GM21737 (cell line): ENCODE data around the gene ANXA10.
"Not testable (repeated sequence)": the region's sequence is repeated elsewhere in the genome, so short reads cannot be mapped to it uniquely, and the experiment has no call there.

Source experiments
- ATAC-seq: cut with Tn5 transposase; IDR thresholded peaks from one replicate; pipeline ENCODE4 v1.9.1; 2021; ENCODE audit warnings: mild to moderate bottlenecking, moderate library complexity; ENCODE audit not compliant: unreplicated experiment

Gene ANXA10, protein sequence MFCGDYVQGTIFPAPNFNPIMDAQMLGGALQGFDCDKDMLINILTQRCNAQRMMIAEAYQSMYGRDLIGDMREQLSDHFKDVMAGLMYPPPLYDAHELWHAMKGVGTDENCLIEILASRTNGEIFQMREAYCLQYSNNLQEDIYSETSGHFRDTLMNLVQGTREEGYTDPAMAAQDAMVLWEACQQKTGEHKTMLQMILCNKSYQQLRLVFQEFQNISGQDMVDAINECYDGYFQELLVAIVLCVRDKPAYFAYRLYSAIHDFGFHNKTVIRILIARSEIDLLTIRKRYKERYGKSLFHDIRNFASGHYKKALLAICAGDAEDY

DNA sequence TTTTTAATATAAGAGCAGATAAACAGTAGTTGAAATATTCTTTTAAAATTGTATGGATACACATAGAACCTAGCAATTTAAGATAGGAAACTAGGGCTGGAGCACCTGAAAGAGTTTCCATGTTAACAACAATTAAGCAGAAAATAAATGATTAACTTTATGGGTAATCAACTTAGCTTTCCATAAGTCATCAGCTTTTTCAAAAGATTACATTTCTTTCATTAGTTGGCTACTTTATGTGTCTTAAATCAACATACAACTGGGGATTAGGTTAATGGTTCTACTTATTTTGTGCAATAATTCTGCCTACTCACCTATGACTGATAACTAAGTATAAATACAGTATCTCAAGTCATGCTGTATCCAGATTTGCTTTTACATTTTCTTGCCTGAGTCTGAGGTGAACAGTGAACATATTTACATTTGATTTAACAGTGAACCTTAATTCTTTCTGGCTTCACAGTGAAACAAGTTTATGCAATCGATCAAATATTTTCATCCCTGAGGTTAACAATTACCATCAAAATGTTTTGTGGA lies at the start of gene ANXA10:
TSS of gene ANXA10 (plus strand) at position 362 of the 537 bp plus-strand sequence. CDS start at position 526, 164 bp downstream.
- ATAC-seq = no peak

DNA sequence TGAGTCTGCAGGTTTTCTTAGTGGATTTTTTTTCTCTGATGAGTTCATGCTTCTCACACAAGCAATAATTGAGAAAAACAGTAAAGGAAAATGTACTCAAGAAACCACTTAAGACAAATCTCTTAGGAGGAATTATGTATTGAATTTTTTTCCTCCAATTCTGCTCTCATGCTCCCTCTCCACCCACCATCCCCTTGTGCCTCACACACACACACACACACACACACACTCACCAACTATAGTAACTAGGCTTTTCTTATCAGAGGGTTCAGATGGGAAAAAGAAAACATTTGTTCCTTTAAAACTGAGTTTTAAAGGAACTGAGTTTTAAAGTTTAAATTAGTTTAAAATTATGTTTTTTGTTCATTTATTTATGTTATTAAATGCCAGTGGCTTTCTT lies 47.0 kb upstream of the ANXA10 start:
- ATAC-seq = no peak

DNA sequence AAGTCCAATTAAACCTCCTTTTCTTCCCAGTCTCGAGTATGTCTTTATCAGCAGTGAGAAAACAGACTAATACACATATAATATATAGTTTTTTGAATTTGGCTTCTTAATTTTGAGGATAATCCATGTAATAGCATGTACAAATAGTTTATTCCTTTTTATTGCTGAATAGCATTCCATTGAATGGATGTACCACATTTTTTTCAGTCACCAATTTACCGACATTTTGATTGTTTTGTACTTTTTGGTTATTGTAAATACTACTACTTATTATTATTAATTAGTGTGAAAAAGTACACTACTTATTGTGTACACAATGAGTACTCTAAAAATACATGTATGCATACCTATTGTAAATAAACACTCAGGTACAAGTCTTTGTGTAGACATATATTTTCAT lies 42.3 kb upstream of the ANXA10 start:
- ATAC-seq = no peak

DNA sequence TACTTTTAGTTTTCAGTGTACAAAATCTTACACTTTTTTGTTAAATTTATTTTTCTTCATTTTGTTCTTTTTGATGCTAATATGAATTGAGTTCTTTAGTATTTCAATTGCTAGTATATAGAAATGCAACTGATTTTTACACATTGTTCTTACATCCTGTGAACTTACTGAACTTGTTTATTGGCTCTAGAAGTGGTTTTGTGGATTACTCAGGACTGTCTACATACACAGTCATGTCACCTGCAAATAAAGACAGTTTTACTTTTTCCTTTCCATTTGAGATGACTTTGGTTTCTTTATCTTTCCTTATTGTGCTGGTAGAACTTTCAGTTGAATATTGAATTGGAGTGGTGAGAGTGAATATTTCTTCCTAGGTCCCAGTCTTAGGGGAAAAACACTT lies 40.8 kb upstream of the ANXA10 start:
- ATAC-seq = no peak

DNA sequence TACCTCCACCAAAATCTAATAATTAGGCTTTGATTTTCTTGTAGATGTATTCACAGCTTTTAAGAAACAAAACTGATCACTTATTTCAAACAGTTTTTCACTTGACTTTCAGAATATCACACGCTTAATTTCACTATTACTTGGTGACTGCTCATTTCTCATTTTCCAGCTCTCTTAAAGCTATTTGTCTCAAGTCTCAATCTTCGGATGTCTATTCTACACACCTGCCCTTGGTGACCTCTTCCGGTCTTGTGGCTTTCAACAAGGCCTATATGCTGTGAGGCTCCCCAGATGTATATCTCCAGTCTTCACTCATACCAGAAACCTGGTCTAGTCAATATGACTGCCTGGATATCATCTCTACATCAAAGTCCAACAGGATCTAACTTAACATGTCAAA lies 34.9 kb upstream of the ANXA10 start:
- no peak for ATAC-seq

DNA sequence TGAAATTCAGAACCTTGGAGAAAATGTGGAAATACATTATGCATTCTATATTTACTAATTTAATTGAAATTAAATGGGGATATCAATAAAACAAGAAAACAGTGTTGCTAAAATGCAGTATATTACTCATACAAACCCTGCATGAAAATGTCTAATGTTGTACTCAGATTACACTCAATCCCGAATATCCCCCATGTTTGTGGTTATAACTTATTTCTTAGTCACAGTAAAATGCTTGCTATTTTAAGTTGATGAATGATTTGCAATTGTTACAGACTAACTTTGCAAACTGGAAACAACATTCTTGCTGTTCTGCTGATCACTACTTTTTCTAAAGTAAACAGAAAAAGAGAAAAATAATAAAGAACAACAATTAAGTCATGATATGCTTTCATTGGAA lies 33.1 kb upstream of the ANXA10 start:
- ATAC-seq = no peak

DNA sequence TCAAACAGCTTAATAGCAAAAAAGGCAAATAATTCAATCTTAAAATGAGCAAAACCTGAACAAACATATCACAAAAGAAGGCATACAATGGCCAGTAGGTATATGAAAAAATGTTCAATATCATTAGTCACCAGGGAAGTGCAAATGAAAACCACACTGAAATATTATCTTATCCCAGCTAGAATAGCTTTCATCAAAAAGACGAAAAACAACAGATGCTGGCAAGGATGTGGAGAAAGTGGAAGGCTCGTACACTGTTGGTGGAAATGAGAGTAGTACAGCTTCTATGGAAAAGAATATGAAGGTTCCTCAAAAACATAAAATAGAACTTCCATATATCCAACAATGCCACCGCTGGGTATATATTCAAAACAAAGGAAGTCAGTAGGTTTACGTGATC lies 29.3 kb upstream of the ANXA10 start:
- ATAC-seq = no peak

DNA sequence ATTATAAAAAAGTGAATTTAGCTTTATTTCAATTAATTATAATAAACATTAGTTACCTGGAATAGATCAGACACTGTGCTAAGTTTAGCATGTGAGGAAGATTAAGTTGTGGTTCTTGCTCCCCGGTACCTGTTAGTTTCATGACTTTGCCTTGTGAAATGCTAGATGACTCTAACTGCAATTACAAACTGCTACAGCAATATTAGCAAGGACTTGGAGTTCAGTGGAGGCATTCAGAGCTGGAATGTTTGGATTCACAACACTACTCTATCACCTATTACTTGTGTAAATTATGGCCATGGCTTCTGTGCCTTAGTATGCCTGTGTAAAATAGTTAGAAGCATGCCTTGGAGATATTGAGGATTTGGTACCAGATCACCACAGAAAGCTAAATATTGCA lies 21.4 kb upstream of the ANXA10 start:
- ATAC-seq = no peak

DNA sequence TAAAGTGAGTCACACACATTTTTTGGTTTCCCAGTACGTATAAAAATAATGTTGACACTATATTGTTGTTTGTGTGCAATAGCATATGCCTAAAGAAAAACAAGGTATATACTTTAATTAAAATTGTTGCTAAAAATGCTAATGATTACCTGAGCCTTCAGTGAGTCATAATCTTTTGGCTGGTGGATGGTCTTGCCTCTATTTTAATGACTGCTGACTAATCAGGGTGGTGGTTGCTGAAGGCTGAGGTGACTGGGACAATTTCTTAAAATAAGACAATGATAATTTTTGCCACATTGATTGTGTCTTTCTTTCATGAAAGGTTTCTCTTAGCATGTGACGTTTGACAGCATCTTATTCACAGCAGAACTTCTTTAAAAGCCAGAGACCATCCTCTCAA lies 21.0 kb upstream of the ANXA10 start:
- ATAC-seq = no peak

DNA sequence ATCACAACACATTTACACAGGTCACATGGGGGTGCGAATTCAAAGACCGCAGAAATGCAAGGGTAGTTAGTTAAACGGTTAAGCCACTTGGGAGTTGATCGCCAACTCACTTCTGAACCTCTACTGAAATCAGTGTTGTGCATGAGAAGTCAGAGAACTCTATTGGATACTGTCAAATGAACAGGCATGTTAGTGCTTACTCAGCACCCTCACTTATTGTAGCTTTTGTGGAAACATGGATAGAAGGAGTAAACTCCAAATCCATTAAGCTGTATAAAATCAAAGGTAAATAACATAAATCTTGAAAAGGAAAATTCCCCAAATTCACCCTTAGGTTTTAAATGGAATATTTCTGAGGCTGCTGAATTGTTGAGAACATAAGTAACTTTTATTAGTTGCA lies 17.5 kb upstream of the ANXA10 start:
- no peak for ATAC-seq

DNA sequence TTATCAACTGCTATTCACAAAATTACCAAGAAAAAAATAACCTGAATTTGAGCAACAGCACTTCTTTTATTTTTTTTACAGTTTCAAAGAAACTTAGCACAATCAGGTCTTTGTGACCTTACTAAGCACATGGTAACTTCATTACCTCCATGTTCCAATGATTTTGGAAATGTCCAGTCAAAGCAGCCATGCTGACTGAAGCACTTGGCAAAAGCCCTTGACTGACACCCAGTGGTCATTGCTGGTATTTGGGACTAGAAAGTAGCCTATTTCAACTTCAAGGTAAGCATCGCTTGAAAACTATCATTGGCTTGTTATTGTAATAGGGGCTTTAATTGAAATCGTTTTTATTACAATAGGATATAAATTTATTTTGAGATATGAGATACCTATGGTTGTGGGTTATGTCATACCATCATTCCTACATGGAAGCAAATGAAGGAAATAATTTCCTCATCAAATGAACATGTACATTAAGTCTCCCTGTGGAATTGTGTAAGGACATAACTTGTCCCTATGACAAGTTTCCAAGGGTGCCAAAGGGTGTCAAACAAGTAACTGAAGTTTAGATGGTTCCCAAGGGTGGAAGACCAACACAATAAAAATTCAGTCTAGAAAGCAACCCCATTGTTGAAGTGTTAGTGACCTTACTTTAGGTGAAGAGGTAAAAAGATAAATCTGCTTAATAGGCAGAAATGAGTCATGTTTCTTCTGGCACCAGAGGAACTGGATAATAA lies 15.2 kb upstream of the ANXA10 start:
- peak; percentile 80 for ATAC-seq

DNA sequence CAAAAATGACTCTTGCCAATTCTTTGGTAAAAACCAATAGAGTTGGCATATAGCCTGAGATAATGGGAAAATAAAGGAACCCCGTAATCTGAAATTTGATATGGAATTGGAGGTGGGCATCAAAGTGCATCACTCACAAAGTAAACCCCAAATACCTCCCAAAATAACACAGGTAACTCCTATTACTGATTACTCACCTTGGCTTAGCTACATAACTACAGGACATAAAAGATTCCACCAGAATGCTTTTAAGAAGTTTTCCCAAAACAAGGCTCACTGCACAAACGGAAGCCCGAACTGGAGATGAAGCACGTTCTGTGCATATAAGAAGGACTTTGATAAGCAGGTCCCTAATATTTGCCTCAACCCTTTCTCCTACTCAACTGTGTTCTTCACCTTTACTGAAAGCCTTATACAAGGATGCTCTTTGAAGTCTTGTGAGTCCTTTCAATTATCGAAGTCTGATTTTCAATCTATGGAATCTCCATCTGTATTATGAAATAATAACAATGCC lies 14.6 kb upstream of the ANXA10 start:
- ATAC-seq = no peak

DNA sequence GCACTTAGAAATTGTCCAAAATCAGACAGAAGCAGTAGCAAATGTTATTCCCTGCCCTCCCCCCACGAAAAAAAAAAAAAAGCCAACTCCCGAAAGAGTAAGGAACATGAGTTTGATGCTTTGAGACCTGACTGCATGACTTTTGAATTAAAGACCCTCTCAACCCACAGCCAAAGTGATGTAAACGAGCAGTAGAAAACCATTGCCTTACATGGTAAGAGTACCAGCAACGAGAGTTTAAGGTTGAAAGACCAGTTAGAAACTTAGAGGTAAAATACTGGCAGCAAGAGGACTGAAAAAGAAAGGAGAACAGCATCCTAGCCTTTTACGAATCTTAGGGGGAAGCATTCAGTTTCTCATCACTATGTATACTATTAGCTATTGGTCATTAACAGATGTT lies 10.0 kb upstream of the ANXA10 start:
- ATAC-seq = no peak

DNA sequence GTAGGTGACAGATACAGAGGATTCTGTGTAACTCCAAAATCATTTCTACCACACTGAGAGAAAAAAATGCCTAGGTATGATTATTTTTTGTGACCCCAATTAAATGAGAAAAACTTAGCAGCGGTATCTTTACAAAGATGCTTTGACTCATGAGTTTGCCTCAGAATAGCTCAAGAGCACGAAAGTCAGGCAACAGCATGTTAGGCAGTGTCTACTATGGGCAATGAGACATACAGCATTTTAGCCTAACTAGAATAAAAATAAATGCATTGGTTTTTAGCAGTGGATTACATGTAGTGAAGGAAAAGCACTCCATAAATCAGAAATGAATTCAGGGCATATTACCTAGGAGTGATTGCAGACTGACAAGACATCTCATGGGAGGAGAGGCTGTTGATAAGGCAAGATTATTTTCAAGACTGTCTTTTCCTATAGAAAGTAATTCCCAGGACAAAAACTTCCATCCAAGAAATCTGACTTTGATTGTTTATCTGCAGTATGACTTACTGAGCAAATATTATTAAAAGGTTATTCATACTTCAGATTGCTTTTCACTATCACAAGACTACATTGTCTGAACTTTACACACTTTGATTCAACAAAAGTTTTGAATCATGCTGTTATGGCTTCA lies 3.6 kb downstream of the ANXA10 start:
- no peak for ATAC-seq

DNA sequence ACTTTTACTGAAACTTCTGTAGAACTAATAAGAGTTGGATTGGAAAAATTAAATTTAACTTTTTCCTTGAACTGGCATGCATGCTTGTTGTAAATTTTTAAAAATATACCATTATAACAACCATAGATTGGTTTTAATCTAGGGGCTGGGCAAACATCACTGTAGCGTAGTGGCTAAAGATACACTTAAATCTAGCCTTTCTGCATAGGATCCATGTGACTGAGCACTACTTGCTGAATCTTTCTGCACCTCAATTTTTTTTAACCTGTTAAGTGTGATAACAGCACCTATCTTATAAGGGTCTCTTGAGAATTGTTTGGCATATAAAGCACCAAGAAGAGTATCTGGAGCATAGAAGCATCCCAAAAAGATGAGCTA lies 4.1 kb downstream of the ANXA10 start:
- ATAC-seq = no peak

DNA sequence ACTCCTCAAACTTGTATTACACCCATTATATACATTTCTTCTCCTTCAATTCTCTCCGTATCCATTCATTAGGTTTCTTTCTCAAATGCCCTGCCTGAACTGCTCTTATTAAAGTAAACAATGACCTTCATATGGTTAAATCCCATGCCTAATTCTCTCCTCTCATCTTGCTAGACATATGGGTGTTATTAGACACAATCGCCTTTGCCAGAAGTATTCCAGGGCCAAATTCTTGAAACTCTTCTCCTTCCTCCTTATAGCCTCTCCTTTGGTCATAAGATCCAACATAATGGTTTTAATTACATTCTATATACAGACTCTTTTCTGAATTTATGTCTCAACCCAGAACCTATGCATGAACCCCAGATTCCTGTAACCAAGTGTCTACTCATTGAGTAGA lies 4.8 kb downstream of the ANXA10 start:
- ATAC-seq = no peak

DNA sequence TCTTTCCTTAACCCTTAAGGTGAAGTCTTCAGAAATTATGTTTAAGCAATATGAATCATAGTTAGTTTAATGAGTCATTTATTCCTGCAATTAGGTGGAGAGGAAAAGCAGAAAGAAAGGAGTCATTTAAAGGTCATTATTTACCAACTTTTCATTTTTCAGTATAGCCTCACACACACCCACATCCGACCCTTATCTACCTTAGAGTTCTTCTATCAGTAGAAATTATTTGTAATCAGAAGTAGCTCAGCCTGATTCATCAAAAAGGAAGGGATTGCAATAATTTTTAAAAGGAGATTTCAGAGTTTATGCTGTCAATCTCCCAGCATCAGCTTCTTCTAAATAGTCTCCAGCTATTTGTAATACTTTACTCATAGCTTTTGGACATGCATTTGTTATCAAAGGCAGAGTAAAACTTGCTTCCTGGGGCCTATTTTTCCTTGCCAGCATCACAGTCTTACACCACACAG lies 5.9 kb downstream of the ANXA10 start:
- no peak for ATAC-seq

DNA sequence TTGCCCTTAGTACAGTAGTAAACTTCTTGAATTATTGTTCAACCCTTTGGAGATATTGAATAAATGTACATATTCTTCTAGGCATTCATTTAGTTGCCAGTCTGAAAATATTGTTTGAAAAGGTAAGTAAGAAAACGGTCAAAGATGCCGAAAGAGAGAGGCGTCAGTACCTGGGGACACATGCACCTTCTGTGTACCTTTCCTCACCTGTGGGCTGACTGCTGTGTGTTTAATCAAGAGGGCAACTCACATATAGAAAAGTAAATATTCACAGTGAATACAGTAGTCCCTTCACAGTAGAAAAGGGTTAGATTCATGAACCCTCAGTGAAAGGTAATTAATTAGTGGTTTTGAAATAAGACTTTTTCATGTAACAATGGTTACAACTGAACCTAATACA lies 6.9 kb downstream of the ANXA10 start:
- ATAC-seq = no peak

DNA sequence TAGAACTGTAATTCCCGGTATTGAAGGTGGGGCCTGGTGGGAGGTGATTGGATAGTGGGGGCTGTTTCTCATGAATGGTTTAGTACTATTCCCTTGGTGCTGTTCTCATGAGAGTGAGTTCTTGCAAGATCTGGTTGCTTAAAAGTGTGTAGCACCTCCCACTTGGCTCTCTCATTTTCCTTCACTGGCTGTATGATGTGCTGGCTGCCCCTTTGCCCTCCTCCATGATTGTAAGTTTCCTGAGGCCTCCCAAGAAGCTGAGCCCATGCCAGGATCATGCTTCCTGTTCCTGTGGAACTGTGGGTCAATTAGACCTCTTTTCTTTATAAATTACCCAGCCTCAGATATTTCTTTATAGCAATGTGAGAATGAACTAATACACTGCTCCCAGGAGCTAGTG lies 8.7 kb downstream of the ANXA10 start:
- ATAC-seq = no peak

DNA sequence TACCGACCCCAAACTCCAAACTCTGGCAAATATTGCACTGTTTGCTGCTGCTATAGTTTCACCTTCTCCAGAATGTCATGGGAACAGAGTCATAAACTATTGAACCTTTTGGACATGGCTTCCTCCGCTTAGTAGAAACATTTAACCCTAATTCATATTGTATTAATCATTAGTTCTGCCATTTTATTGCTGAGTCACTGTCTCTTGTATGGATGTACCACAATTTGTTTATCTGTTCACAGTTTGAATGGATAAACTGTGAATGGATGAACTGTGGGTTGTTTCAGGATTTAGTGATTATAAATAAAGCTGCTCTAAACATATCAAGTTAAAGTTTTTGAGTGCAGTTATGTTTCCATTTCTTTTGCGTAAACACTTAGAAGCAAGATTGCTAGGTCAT lies 10.1 kb downstream of the ANXA10 start:
- ATAC-seq = no peak

DNA sequence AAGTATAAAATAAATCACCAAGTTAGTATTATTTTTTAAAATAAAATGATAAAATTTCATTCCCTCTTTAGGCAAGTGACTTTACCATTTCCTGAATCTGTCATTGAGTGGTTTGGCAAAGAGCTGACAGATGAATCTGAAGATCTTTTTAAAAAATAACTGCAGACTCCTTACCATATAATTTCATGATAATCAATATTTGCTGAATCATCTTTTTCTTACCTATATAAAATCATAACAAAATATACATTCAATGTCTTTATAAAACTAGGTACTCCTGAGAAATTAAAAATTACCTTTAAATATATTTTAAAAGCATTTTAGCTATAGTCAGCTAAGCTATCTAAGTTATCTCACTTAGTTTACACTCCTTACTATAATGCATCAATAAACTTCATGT lies 17.2 kb downstream of the ANXA10 start:
- no peak for ATAC-seq

DNA sequence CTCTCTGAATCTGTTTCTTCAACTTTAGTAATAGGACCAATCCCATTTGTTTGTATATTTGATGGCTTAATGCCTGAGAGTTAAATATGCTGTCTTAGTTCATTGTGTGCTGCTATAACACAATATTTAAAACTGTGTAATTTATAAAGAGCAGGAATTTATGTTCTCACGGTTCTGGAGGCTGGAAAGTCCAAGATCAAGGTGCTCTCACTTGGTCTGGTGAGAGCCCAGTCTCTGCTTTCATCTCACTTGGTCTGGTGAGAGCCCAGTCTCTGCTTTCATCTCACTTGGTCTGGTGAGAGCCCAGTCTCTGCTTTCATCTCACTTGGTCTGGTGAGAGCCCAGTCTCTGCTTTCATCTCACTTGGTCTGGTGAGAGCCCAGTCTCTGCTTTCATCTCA lies 20.7 kb downstream of the ANXA10 start:
- not testable (repeated sequence) for ATAC-seq
